Nephron (organoid): Measurements from ENCODE around the gene NELFA.

ENCODE experiments used
- H3K27ac Mint-ChIP-seq, 3 experiments: 2 replicates each; pipeline ENCODE4 v1.8.0; 2020; ENCODE audit warnings: mixed read lengths in 3 of 3, mild to moderate bottlenecking in 2 of 3, moderate library complexity in 1 of 3
- H3K27me3 Mint-ChIP-seq: 2 replicates; pipeline ENCODE4 v1.8.0; 2021; ENCODE audit warnings: low read depth, mild to moderate bottlenecking, moderate library complexity, mixed read lengths
- H3K36me3 Mint-ChIP-seq: 2 replicates; pipeline ENCODE4 v1.8.0; 2020; ENCODE audit warnings: low read depth, mixed read lengths
- H3K4me1 Mint-ChIP-seq: 2 replicates; pipeline ENCODE4 v1.8.0; 2020; ENCODE audit warnings: mixed read lengths
- H3K4me3 Mint-ChIP-seq, 3 experiments: 2 replicates each; pipeline ENCODE4 v1.8.0; 2020; ENCODE audit warnings: mild to moderate bottlenecking in 3 of 3, mixed read lengths in 3 of 3, moderate library complexity in 2 of 3
- H3K9me3 Mint-ChIP-seq: 2 replicates; pipeline ENCODE4 v1.8.0; 2020; ENCODE audit warnings: mixed read lengths
- CTCF ChIP-seq, 3 experiments: fragments of 200-600 bp; sonication (generic); IDR thresholded peaks; one replicate each; pipeline ENCODE4 v1.5.0; 2021; ENCODE audit warnings: antibody characterized with exemption in 3 of 3; ENCODE audit not compliant: unreplicated experiment in 3 of 3

The NELFA gene

GRCh38 chr4:1973661-1974060, 35.1 kb downstream of the NELFA start:
- H3K4me1 Mint-ChIP-seq, result no peaks in the 10 kb centered on the region
- no peak for TF ChIP-seq CTCF (IDR thresholded peaks at IDR 0.05; ENCODE audit: unreplicated experiment in 3 of 3)
- peaks cover 74% of the 10 kb centered on the region for H3K36me3 Mint-ChIP-seq
- no peaks in the 10 kb centered on the region for H3K9me3 Mint-ChIP-seq
- no peak overlapping the region for H3K4me3 Mint-ChIP-seq
- H3K27me3 Mint-ChIP-seq, result peaks cover 4% of the 10 kb centered on the region
- peak overlapping the region in 1 of 3 experiments; percentile 33 for H3K27ac Mint-ChIP-seq

DNA sequence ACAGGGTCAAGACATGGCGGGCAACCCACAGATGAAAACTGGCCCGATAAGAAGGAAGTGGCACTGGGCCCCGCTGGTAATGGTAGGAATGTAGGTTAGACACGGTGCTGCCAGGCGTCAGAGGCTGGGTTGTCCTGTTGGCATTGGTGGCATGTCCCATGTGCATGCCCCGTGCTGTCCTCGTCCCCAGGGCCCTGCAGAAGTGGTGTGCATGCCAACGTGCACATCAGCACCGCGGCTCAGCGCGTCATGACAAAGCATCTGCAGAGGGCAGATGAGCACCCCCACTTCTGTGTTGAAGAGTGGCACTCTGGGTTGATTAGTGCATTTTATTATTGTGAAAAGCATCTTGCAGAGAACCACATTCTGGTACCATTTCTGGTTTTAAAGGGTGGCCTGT, 35.6 kb downstream of the NELFA start:
- Mint-ChIP-seq H3K9me3 (no peaks in the 10 kb centered on the region), H3K36me3 (peaks cover 74% of the 10 kb centered on the region), H3K27ac (no peak overlapping the region), H3K4me3 (no peak overlapping the region), H3K27me3 (peaks cover 4% of the 10 kb centered on the region), H3K4me1 (no peaks in the 10 kb centered on the region)
- no peak for TF ChIP-seq CTCF (IDR thresholded peaks at IDR 0.05; ENCODE audit: unreplicated experiment in 3 of 3)

GRCh38 chr4:1972414-1972813, 36.4 kb downstream of the NELFA start:
- Mint-ChIP-seq H3K9me3 (no peaks in the 10 kb centered on the region), H3K4me3 (no peak overlapping the region), H3K4me1 (no peaks in the 10 kb centered on the region), H3K36me3 (peaks cover 72% of the 10 kb centered on the region), H3K27ac (peak overlapping the region in 1 of 3 experiments; percentile 43), H3K27me3 (no peaks in the 10 kb centered on the region)
- no peak for TF ChIP-seq CTCF (IDR thresholded peaks at IDR 0.05; ENCODE audit: unreplicated experiment in 3 of 3)

- Mint-ChIP-seq H3K36me3 (peaks cover 68% of the 10 kb centered on the region), H3K9me3 (no peaks in the 10 kb centered on the region), H3K4me1 (no peaks in the 10 kb centered on the region), H3K4me3 (no peak overlapping the region), H3K27me3 (no peaks in the 10 kb centered on the region), H3K27ac (peak overlapping the region in 1 of 3 experiments; percentile 43)
- TF ChIP-seq CTCF (IDR thresholded peaks at IDR 0.05; ENCODE audit: unreplicated experiment in 3 of 3), result no peak
Measured at GRCh38 chr4:1971456-1972200, 37.1 kb downstream of the NELFA start.

DNA sequence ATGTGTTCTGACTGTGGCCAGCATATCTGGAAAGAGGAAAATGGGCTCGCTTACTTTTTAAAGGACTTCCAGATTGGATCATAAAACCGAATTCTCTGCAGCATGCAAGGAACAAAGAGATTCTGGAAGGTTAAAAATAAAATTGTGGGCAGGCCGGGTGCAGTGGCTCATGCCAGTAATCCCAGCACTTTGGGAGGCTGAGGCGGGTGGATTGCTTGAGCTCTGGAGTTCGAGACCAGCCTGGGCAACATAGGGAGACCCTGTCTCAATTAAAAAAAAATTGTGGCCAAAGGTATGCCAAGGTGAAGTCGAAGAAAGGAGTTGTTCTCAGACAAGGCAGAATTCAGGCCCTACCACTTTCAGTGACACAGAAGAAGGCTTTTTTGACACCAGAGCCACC, 37.8 kb downstream of the NELFA start:
- Mint-ChIP-seq H3K27me3 (no peaks in the 10 kb centered on the region), H3K4me1 (no peaks in the 10 kb centered on the region), H3K4me3 (no peak overlapping the region), H3K27ac (no peak overlapping the region), H3K9me3 (no peaks in the 10 kb centered on the region), H3K36me3 (peaks cover 65% of the 10 kb centered on the region)
- TF ChIP-seq CTCF (IDR thresholded peaks at IDR 0.05; ENCODE audit: unreplicated experiment in 3 of 3), result no peak
